NK-92 (cell line): ENCODE data around the gene S100A2.
"Not testable (repeated sequence)": the region's sequence is repeated elsewhere in the genome, so short reads cannot be mapped to it uniquely, and the experiment has no call there.

Experiments used
- DNase-seq: peaks from one replicate; lab custom pipeline; 2025; ENCODE audit not compliant: unreplicated experiment; lab: John Stamatoyannopoulos, UW

The S100A2 gene

DNA sequence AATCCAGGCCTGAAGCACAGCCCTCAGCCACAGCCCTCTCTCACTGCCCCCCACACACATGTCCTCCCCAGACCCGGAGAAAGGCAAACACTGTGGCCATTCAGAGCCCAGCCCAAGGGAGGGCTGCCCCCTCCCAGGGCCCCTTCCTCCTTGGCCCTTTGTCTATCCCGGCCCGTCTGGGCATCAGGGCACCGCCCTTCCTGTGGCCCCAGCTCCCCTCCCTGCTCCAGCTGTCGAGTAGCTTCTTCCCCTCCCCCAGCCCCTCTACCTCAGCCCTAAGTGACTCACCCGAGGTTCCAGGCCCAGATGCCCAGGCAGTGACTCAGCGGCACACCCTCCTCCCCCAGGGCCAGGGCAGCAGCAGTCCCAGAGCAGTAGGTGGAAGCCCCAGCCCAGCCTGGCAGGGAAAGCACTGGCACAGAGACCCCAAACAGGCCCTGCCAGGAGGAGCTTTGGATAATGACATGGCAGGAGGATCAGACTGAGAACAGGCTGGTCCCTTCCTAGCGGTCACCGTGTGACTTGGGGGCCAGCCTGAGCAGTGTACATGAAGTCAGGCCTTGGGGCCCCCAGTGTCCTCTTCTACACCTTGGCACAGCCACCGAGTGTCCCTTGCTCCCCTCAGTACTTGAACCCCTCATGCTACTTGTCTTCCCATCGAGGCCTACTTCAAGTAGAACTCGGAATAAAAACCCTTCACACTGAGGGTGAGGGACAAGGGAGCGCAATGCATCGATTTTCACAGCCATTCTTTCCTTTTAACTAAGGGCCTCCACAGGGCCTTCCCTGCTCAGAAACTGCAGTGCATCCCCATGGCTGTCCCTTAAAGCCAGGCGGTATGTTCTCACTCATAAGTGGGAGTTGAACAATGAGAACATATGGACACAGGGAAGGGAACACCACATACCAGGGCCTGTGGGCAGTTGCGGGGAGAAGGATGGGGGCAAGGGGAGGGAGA, 1.0 kb upstream of the S100A2 start:
- DNase-seq: no peak

DNA sequence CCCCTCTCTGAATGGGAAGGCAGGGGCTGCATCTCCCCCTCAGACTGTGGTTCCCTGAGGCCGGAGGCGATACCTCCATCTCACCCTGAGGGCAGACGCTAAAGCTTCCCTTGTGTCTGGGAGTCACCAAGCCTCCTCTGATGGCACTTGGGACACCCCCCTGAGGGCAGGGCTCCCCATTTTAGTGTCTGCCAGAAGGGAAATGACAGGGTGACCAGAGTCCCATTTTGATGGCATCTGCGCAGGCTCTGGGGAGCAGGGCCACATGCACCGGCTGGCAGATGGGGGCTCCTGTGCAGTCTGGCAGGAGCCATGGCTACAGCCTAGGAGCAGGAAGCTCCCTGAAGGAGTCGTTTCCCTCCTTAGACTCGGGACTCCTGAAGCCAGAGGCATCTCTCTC, 1.7 kb downstream of the S100A2 start:
- no peak for DNase-seq

GRCh38 chr1:153563483-153563901, 2.2 kb downstream of the S100A2 start:
- DNase-seq: no peak

GRCh38 chr1:153562021-153562420, 3.6 kb downstream of the S100A2 start:
- DNase-seq: not testable (repeated sequence)

GRCh38 chr1:153561466-153561985, 4.1 kb downstream of the S100A2 start:
- DNase-seq: no peak

GRCh38 chr1:153560771-153561465, 4.7 kb downstream of the S100A2 start:
- DNase-seq: no peak

GRCh38 chr1:153560241-153560640, 5.4 kb downstream of the S100A2 start:
- no peak for DNase-seq

- DNase-seq: no peak
Observed at GRCh38 chr1:153557877-153558276, 7.8 kb downstream of the S100A2 start.

- no peak for DNase-seq
Observed at GRCh38 chr1:153556348-153556747, 9.3 kb downstream of the S100A2 start.

- no peak for DNase-seq
Observed at GRCh38 chr1:153553830-153554541, 11.7 kb downstream of the S100A2 start.

GRCh38 chr1:153553096-153553495, 12.5 kb downstream of the S100A2 start:
- no peak for DNase-seq

DNA sequence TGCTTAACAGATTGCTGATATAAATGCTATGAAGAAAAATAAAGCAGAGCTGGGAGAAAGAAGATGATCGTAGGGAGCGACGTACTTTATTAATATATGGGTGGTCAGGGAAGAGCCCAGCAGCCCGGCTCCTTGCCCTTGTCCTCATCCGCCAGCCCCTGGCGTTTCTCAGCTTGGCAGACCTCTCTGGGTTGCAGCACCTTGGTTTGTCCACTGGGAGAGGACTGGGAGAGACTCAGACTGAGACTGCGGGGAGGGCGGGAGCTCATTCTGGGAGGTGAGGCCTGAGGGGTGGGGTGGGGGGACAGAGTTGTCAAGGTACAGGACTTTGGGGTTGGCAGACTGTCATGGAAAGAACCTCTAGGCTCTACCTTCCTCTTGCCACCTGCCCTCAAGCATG, 13.3 kb downstream of the S100A2 start:
- DNase-seq: no peak

DNA sequence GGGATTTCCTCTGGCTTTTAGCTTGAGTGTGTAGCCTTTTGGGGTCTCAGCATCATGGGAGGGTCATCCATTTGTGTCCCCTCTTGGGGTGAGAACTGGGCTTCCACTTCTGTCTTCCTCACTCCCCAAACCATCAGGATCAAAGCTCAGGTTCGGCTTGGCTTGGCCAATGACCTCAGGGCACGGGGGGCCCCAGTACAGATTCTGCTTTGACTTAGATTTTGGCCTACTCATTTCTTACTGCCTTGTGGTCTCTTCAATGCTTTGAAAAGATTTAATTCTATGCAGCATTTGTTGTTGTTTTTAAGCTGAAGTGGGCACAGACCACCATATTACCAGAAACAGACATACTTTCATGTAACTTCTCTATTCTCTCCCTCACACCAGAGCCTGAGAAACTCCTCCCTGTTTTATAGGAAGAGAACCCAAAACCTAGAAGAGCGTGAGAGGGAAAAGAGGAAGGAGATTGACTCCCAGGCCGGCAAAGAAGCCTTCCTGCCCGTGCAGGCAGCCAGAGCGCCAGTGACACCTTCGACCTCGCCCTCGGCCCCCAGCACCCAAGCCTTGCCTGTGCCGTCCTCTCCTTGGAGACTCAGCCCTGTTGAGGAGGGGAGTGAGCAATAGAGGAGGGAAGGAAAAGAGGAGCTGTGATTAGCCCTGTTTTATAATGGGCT, 14.7 kb downstream of the S100A2 start:
- no peak for DNase-seq

DNA sequence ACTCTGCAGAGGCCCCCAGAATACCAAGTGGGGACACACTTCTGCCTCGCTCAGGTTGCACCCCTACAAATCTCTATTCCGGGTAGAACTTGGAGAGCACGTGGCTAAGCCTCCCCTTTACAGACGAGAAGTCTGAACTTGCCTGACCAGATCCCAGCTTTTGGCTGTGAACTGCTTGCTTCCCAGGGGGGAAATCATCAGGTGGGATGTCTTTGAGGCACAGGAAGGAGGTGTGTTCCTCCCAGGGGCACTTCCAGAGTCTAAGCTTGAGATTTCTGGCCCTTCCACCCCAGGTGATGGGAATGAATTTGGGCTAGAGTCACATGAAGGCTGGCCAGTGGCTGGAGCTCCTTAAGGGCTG, 15.3 kb downstream of the S100A2 start:
- DNase-seq: no peak

GRCh38 chr1:153549741-153550397, 15.8 kb downstream of the S100A2 start:
- DNase-seq: no peak

- DNase-seq: no peak
Observed at GRCh38 chr1:153548722-153549688, 16.6 kb downstream of the S100A2 start, which contains the start of gene S100A3. Gene S100A3 (minus strand): TSS chr1:153549258. CDS start chr1:153548485, 773 bp downstream.

GRCh38 chr1:153547560-153548551, 17.8 kb downstream of the S100A2 start:
- DNase-seq: no peak
